ENCODE data around the gene AUTS2. TPM values are rescaled to one million over a fixed set of nuclear protein-coding genes. Genes with fewer than 3 reads are reported as not detected.

The AUTS2 gene
- total and polyA plus RNA-seq, 9 of the 15 experiments (the other 6 are each of a cell fraction or from before 2014, with no cell fraction given): 0.58 TPM; not detected in 8

- CTCF ChIA-PET (ENCODE audit: low intra/inter-chr PET ratio): no interaction called here
- no peak for ATAC-seq
- BruUV-seq (replicated peaks): no TSS peak
Measured at GRCh38 chr7:69947998-69948397, 349.7 kb downstream of the AUTS2 start.

DNA sequence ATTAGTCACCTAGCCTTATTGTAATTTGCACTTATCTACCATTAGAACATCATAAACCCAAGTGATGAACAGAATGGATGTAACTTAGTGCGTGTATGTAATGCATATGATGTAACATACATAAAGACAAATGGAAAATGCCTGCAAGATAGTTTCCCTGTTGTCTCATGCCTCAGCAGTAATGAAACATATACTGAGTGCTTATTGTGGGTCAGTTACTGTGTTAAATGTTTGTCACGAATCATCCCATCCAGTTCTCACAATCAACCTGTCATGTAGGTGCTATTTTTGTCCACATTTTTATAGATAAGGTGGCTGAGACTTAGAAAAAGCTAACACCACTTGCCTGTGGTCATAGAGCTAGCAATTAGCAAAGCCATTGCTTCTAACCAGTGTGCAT lies 350.8 kb downstream of the AUTS2 start:
- Histone ChIP-seq H4K20me1 (replicated peaks; ENCODE audit: control insufficient read depth, insufficient read depth, low read length) (no peaks in the 10 kb centered on the region), H3K4me1 (replicated peaks in 1 of 2; ENCODE audit: control insufficient read depth in 2 of 2, insufficient read depth in 2 of 2, low read length in 2 of 2) (no peaks in the 10 kb centered on the region), H3K27me3 (ENCODE audit: control insufficient read depth in 2 of 2, insufficient read depth in 2 of 2, low read length in 2 of 2) (no peaks in the 10 kb centered on the region; a peak in 1 of 5 replicates), H3K4me2 (ENCODE audit: insufficient read depth, low read length) (no peak overlapping the region), H3K36me3 (ENCODE audit: control insufficient read depth, insufficient read depth, low read length) (no peaks in the 10 kb centered on the region), H3K9ac (ENCODE audit: insufficient read depth in 1 of 2, low read depth in 2 of 2, low read length in 2 of 2) (no peak overlapping the region), H2AFZ (ENCODE audit: low read depth, low read length) (no peak overlapping the region), H3K4me3 (no peak overlapping the region), H3K9me1 (ENCODE audit: control insufficient read depth, insufficient read depth, low read length) (no peaks in the 10 kb centered on the region), H3K27ac (ENCODE audit: extremely low read depth, low read depth, low read length) (no peak overlapping the region), H3K79me2 (ENCODE audit: control insufficient read depth, insufficient read depth, low read length) (no peaks in the 10 kb centered on the region), H3K9me3 (replicated peaks; ENCODE audit: control insufficient read depth, insufficient read depth, low read depth, low read length) (no peaks in the 10 kb centered on the region)
- FAIRE-seq (no peak), ATAC-seq (no peak), DNase-seq (ENCODE audit: extremely low read depth in 1 of 4, low spot score in 3 of 4) (no peak)
- in situ Hi-C loops (cut with MboI) (no loop called here), intact Hi-C loops (cut with micrococcal nuclease) (no loop called here)
- WGBS (ENCODE audit: insufficient coverage, low coverage, missing lambda C conversion rate): 0% methylated on average over 2 of the region's 2 CpGs
- ChIA-PET POLR2A (no interaction called here), CTCF (ENCODE audit: low intra/inter-chr PET ratio) (no interaction called here)
- no TSS peak for BruUV-seq (replicated peaks)
- TF ChIP-seq YY1 (IDR thresholded peaks at IDR 0.05; ENCODE audit: borderline replicate concordance in 1 of 3, control insufficient read depth in 1 of 3, extremely low read depth in 1 of 3, insufficient read depth in 3 of 3, insufficient read length in 1 of 3, insufficient replicate concordance in 2 of 3, low read depth in 1 of 3, low read length in 2 of 3) (no peak), ZNF140 (CRISPR knock-in tag; IDR thresholded peaks at IDR 0.05) (no peak), ASH1L (IDR thresholded peaks at IDR 0.05; ENCODE audit: borderline replicate concordance, low read depth, partially characterized antibody) (no peak), ZNF644 (tag; IDR thresholded peaks at IDR 0.05; ENCODE audit: low read depth) (no peak), ETS2 (tag; IDR thresholded peaks at IDR 0.05; ENCODE audit: borderline replicate concordance, poor library complexity, severe bottlenecking) (no peak)
- TF ChIP-seq, protein P1, sequence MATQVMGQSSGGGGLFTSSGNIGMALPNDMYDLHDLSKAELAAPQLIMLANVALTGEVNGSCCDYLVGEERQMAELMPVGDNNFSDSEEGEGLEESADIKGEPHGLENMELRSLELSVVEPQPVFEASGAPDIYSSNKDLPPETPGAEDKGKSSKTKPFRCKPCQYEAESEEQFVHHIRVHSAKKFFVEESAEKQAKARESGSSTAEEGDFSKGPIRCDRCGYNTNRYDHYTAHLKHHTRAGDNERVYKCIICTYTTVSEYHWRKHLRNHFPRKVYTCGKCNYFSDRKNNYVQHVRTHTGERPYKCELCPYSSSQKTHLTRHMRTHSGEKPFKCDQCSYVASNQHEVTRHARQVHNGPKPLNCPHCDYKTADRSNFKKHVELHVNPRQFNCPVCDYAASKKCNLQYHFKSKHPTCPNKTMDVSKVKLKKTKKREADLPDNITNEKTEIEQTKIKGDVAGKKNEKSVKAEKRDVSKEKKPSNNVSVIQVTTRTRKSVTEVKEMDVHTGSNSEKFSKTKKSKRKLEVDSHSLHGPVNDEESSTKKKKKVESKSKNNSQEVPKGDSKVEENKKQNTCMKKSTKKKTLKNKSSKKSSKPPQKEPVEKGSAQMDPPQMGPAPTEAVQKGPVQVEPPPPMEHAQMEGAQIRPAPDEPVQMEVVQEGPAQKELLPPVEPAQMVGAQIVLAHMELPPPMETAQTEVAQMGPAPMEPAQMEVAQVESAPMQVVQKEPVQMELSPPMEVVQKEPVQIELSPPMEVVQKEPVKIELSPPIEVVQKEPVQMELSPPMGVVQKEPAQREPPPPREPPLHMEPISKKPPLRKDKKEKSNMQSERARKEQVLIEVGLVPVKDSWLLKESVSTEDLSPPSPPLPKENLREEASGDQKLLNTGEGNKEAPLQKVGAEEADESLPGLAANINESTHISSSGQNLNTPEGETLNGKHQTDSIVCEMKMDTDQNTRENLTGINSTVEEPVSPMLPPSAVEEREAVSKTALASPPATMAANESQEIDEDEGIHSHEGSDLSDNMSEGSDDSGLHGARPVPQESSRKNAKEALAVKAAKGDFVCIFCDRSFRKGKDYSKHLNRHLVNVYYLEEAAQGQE (IDR thresholded peaks at IDR 0.05; ENCODE audit: borderline replicate concordance): no peak
- TF ChIP-seq, protein P1 (CRISPR knock-in tag; IDR thresholded peaks at IDR 0.05; ENCODE audit: low read depth): no peak

More at GRCh38 chr7:69947998-69948397, 349.7 kb downstream of the AUTS2 start:
- no peak for FAIRE-seq
- Histone ChIP-seq H3K4me3 (no peak overlapping the region), H3K4me1 (replicated peaks in 1 of 2; ENCODE audit: control insufficient read depth in 2 of 2, insufficient read depth in 2 of 2, low read length in 2 of 2) (no peaks in the 10 kb centered on the region), H3K9me3 (replicated peaks; ENCODE audit: control insufficient read depth, insufficient read depth, low read depth, low read length) (no peaks in the 10 kb centered on the region), H3K27me3 (ENCODE audit: control insufficient read depth in 2 of 2, insufficient read depth in 2 of 2, low read length in 2 of 2) (no peaks in the 10 kb centered on the region; a peak in 1 of 5 replicates), H3K4me2 (ENCODE audit: insufficient read depth, low read length) (no peak overlapping the region), H3K9me1 (ENCODE audit: control insufficient read depth, insufficient read depth, low read length) (no peaks in the 10 kb centered on the region), H3K27ac (ENCODE audit: extremely low read depth, low read depth, low read length) (no peak overlapping the region), H4K20me1 (replicated peaks; ENCODE audit: control insufficient read depth, insufficient read depth, low read length) (no peaks in the 10 kb centered on the region), H3K9ac (ENCODE audit: insufficient read depth in 1 of 2, low read depth in 2 of 2, low read length in 2 of 2) (no peak overlapping the region), H2AFZ (ENCODE audit: low read depth, low read length) (no peak overlapping the region), H3K79me2 (ENCODE audit: control insufficient read depth, insufficient read depth, low read length) (no peaks in the 10 kb centered on the region), H3K36me3 (ENCODE audit: control insufficient read depth, insufficient read depth, low read length) (no peaks in the 10 kb centered on the region)
- in situ Hi-C loops (cut with MboI): no loop called here
- intact Hi-C loops (cut with micrococcal nuclease): no loop called here
- WGBS (ENCODE audit: insufficient coverage, low coverage, missing lambda C conversion rate): 1% methylated on average over 3 of the region's 3 CpGs
- POLR2A ChIA-PET: no interaction called here
- DNase-seq (ENCODE audit: extremely low read depth in 1 of 4, low spot score in 3 of 4): no peak
- TF ChIP-seq PHF8 (IDR thresholded peaks at IDR 0.05; ENCODE audit: borderline replicate concordance, low read length): no peak
